Measurements from ENCODE around the gene SLC37A3.

Gene SLC37A3

DNA sequence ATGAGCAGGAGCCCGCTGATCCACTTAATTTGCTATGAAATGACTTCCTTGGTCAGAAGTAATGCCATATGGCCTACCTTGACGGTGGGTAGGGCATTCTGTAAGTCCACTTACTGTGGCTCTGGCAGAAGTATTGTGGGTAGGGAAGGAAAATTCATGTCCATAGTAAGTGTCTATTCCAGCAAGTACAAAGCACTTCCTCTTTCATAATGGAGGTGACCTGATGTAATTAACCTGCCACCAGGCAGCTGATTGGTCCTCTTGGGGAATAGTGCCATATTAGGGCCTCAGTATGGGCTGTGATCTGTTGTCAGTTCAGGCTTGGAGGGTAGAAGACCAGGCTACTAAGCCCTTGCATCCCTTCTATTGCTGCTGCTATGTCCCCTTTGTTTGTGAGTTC is 103.9 kb downstream of the SLC37A3 start:
- TF ChIP-seq ZNF8 (CRISPR knock-in tag; IDR thresholded peaks at IDR 0.05), result no peak
- TF ChIP-seq, protein P1, sequence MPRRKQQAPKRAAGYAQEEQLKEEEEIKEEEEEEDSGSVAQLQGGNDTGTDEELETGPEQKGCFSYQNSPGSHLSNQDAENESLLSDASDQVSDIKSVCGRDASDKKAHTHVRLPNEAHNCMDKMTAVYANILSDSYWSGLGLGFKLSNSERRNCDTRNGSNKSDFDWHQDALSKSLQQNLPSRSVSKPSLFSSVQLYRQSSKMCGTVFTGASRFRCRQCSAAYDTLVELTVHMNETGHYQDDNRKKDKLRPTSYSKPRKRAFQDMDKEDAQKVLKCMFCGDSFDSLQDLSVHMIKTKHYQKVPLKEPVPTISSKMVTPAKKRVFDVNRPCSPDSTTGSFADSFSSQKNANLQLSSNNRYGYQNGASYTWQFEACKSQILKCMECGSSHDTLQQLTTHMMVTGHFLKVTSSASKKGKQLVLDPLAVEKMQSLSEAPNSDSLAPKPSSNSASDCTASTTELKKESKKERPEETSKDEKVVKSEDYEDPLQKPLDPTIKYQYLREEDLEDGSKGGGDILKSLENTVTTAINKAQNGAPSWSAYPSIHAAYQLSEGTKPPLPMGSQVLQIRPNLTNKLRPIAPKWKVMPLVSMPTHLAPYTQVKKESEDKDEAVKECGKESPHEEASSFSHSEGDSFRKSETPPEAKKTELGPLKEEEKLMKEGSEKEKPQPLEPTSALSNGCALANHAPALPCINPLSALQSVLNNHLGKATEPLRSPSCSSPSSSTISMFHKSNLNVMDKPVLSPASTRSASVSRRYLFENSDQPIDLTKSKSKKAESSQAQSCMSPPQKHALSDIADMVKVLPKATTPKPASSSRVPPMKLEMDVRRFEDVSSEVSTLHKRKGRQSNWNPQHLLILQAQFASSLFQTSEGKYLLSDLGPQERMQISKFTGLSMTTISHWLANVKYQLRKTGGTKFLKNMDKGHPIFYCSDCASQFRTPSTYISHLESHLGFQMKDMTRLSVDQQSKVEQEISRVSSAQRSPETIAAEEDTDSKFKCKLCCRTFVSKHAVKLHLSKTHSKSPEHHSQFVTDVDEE (CRISPR knock-in tag; IDR thresholded peaks at IDR 0.05), result no peak
- TF ChIP-seq, protein P2, sequence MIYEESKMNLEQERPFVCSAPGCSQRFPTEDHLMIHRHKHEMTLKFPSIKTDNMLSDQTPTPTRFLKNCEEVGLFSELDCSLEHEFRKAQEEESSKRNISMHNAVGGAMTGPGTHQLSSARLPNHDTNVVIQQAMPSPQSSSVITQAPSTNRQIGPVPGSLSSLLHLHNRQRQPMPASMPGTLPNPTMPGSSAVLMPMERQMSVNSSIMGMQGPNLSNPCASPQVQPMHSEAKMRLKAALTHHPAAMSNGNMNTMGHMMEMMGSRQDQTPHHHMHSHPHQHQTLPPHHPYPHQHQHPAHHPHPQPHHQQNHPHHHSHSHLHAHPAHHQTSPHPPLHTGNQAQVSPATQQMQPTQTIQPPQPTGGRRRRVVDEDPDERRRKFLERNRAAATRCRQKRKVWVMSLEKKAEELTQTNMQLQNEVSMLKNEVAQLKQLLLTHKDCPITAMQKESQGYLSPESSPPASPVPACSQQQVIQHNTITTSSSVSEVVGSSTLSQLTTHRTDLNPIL (CRISPR knock-in tag; IDR thresholded peaks at IDR 0.05; ENCODE audit: low read depth), result no peak
- no peak for TF ChIP-seq TOX (CRISPR knock-in tag; IDR thresholded peaks at IDR 0.05; ENCODE audit: borderline replicate concordance)
- TF ChIP-seq RARB (CRISPR knock-in tag; IDR thresholded peaks at IDR 0.05), result no peak
- TF ChIP-seq ARNTL (CRISPR knock-in tag; IDR thresholded peaks at IDR 0.05; ENCODE audit: borderline replicate concordance, low read depth), result no peak
- no peak for TF ChIP-seq ZC3H10 (CRISPR knock-in tag; IDR thresholded peaks at IDR 0.05)
- ATAC-seq, result no peak

DNA sequence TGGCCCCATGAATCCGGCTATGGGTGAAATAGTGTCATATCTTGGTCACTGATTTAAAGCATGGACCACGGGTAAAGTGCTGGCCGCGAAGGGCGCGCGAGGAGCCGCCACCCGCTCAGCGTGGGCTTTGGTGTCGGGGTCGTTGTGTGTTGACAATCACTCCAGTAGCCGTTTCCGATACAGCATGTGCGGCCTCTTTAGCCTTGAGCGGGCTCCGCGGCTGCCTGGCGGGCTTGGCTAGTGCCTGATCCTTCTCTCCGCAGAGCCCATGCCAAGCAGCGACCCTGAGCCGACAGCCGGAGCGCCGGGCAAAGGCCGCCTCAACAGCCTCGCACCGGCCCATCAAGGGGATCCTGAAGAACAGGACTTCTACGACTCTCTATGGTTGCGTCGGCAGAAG is 105.9 kb downstream of the SLC37A3 start:
- ATAC-seq, result no peak

DNA sequence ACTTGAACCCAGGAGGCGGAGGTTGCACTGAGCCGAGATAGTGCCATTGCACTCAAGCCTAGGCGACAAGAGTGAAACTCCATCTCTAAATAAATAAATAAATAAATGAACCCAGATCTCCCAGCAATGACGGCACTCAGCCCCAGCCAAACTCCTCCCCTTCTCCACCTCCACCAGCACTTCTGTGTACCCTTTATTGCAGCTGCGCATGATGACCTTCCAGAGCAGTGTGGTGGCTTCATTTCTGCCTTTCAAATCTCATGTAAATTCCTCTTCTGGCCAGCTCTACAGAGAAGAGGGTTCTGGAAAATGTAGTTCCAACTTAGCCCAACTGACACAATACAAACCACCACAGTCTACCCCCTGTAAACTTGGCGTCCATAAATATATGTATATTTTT is 108.5 kb downstream of the SLC37A3 start:
- ATAC-seq, result no peak
- TF ChIP-seq ZC3H10 (CRISPR knock-in tag; IDR thresholded peaks at IDR 0.05) (no peak), ZFP30 (CRISPR knock-in tag; IDR thresholded peaks at IDR 0.05) (no peak), ESRRG (CRISPR knock-in tag; IDR thresholded peaks at IDR 0.05) (no peak), CSDC2 (CRISPR knock-in tag; IDR thresholded peaks at IDR 0.05) (no peak), PPARA (CRISPR knock-in tag; IDR thresholded peaks at IDR 0.05; ENCODE audit: borderline replicate concordance) (no peak)
- TF ChIP-seq, protein P3, sequence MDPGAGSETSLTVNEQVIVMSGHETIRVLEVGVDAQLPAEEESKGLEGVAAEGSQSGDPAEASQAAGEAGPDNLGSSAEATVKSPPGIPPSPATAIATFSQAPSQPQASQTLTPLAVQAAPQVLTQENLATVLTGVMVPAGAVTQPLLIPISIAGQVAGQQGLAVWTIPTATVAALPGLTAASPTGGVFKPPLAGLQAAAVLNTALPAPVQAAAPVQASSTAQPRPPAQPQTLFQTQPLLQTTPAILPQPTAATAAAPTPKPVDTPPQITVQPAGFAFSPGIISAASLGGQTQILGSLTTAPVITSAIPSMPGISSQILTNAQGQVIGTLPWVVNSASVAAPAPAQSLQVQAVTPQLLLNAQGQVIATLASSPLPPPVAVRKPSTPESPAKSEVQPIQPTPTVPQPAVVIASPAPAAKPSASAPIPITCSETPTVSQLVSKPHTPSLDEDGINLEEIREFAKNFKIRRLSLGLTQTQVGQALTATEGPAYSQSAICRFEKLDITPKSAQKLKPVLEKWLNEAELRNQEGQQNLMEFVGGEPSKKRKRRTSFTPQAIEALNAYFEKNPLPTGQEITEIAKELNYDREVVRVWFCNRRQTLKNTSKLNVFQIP (CRISPR knock-in tag; IDR thresholded peaks at IDR 0.05; ENCODE audit: borderline replicate concordance, low read depth), result no peak

More for the DNA sequence above, 105.9 kb downstream of the SLC37A3 start:
- TF ChIP-seq TOX (CRISPR knock-in tag; IDR thresholded peaks at IDR 0.05; ENCODE audit: borderline replicate concordance) (no peak), ZFP3 (CRISPR knock-in tag; IDR thresholded peaks at IDR 0.05) (no peak), OSR1 (CRISPR knock-in tag; IDR thresholded peaks at IDR 0.05) (no peak), BACH2 (CRISPR knock-in tag; IDR thresholded peaks at IDR 0.05; ENCODE audit: borderline replicate concordance) (no peak), TCF4 (CRISPR knock-in tag; IDR thresholded peaks at IDR 0.05; ENCODE audit: borderline replicate concordance) (no peak), ZNF8 (CRISPR knock-in tag; IDR thresholded peaks at IDR 0.05) (no peak), SNAI2 (CRISPR knock-in tag; IDR thresholded peaks at IDR 0.05) (no peak), RARB (CRISPR knock-in tag; IDR thresholded peaks at IDR 0.05) (no peak), ESRRG (CRISPR knock-in tag; IDR thresholded peaks at IDR 0.05) (no peak), GLIS3 (CRISPR knock-in tag; IDR thresholded peaks at IDR 0.05) (no peak), ISL1 (CRISPR knock-in tag; IDR thresholded peaks at IDR 0.05) (no peak), PPARA (CRISPR knock-in tag; IDR thresholded peaks at IDR 0.05; ENCODE audit: borderline replicate concordance) (no peak), ZNF70 (CRISPR knock-in tag; IDR thresholded peaks at IDR 0.05) (no peak), ZNF565 (CRISPR knock-in tag; conservative IDR thresholded peaks at IDR 0.05; ENCODE audit: low read depth) (no peak), ZC3H10 (CRISPR knock-in tag; IDR thresholded peaks at IDR 0.05) (no peak), ARNTL (CRISPR knock-in tag; IDR thresholded peaks at IDR 0.05; ENCODE audit: borderline replicate concordance, low read depth) (no peak)
- TF ChIP-seq, protein P3 (CRISPR knock-in tag; IDR thresholded peaks at IDR 0.05; ENCODE audit: borderline replicate concordance, low read depth), result no peak
- TF ChIP-seq, protein P1 (CRISPR knock-in tag; IDR thresholded peaks at IDR 0.05), result no peak
- TF ChIP-seq, protein P4, sequence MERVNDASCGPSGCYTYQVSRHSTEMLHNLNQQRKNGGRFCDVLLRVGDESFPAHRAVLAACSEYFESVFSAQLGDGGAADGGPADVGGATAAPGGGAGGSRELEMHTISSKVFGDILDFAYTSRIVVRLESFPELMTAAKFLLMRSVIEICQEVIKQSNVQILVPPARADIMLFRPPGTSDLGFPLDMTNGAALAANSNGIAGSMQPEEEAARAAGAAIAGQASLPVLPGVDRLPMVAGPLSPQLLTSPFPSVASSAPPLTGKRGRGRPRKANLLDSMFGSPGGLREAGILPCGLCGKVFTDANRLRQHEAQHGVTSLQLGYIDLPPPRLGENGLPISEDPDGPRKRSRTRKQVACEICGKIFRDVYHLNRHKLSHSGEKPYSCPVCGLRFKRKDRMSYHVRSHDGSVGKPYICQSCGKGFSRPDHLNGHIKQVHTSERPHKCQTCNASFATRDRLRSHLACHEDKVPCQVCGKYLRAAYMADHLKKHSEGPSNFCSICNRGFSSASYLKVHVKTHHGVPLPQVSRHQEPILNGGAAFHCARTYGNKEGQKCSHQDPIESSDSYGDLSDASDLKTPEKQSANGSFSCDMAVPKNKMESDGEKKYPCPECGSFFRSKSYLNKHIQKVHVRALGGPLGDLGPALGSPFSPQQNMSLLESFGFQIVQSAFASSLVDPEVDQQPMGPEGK (CRISPR knock-in tag; IDR thresholded peaks at IDR 0.05; ENCODE audit: borderline replicate concordance), result no peak

All from SK-N-SH treated with all-trans-retinoic acid at 6 μM for 48 hours (cell line).